SK-N-SH (cell line): ENCODE data around the gene TAF11L10.
"Not testable (repeated sequence)": the region's sequence is repeated elsewhere in the genome, so short reads cannot be mapped to it uniquely, and the experiment has no call there.

Experiments used
- CTCF ChIP-seq: fragments of 200-600 bp; sonication (generic); IDR thresholded peaks from 2 replicates; pipeline ENCODE4 v1.6.1; 2017; ENCODE audit warnings: antibody characterized with exemption, mild to moderate bottlenecking, moderate library complexity
- RFX5 ChIP-seq: IDR thresholded peaks from 2 replicates; pipeline ENCODE4 v1.6.1; 2012; ENCODE audit warnings: mild to moderate bottlenecking, improper control_type of control experiment, low read length

GRCh38 chr5:17597728-17598127 lies at the start of gene TAF11L10:
- not testable (repeated sequence) for TF ChIP-seq CTCF, RFX5
